Cardiac muscle cell (in vitro differentiated cells and primary cell): Measurements from ENCODE around the gene LRRTM3. TPM values are rescaled to one million over a fixed set of nuclear protein-coding genes. Genes with fewer than 3 reads are reported as not detected.

Experiments used
- DNase-seq, 2 donors: peaks; one replicate each; pipeline versions ENCODE4 v3.0.0 to v3.0.0-alpha.2; 2010 to 2017; ENCODE audit warnings: low read depth in 1 of 2, low spot score in 1 of 2
- H3K27ac ChIP-seq: fragments of 200-600 bp; sonication (generic); 2 replicates; pipeline ENCODE4 v1.5.1; 2016
- H3K27me3 ChIP-seq: fragments of 200-600 bp; sonication (generic); 2 replicates; pipeline ENCODE4 v1.6.0; 2016; ENCODE audit warnings: control low read depth
- H3K36me3 ChIP-seq: fragments of 200-600 bp; sonication (generic); 2 replicates; pipeline ENCODE4 v1.5.1; 2016; ENCODE audit warnings: control low read depth
- H3K4me1 ChIP-seq: fragments of 200-600 bp; sonication (generic); 2 replicates; pipeline ENCODE4 v1.8.1; 2017; ENCODE audit warnings: low read depth, mild to moderate bottlenecking, mixed run types
- H3K4me3 ChIP-seq: fragments of 200-600 bp; sonication (generic); 2 replicates; pipeline ENCODE4 v1.5.1; 2016; ENCODE audit warnings: mild to moderate bottlenecking
- H3K9me3 ChIP-seq: fragments of 200-600 bp; sonication (generic); 2 replicates; pipeline ENCODE4 v1.5.1; 2017; ENCODE audit warnings: low read depth, mild to moderate bottlenecking, control low read depth
- polyA plus RNA-seq: library from polyadenylated mRNA; unstranded; fragments of >200 nt; fragmentation: Nextera tagmentation; extraction: Ambion mirVana; gene quantifications from 2 replicates; pipeline ENCODE4 v1.2.1, GENCODE V29; 2016
- total RNA-seq: library from RNA; depleted of rRNA; stranded (reverse); fragments of >200 nt; gene quantifications from 2 replicates; pipeline ENCODE4 v1.2.3, GENCODE V29; 2016
- TF ChIP-seq, protein P1 (sequence below): IDR thresholded peaks from 2 replicates; pipeline ENCODE4 v1.5.1; 2012; ENCODE audit warnings: low read depth, mild to moderate bottlenecking, low read length

LRRTM3 gene
- total and polyA plus RNA-seq, 2 experiments from 2014 or later = 0.98 to 3.6 TPM

DNA sequence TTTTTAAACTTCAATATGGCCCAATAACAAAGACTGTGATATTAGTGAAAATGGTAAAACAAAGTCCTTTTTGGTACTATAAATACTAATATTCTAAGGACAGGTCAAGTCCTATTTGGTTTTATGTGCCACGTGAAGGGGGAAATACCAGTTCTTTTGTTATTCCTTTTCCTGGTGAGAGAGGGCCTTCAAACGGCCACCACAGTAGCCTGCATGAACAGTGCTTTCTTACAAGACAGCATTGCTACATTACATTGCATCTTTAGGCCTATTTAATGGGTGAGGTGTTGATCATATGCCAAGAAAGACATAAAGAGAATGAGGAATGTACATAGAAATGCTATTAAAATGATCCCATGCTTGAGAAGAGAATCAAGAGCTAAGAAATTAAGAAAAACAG lies 214.8 kb downstream of the LRRTM3 start:
- TF ChIP-seq, protein P1, sequence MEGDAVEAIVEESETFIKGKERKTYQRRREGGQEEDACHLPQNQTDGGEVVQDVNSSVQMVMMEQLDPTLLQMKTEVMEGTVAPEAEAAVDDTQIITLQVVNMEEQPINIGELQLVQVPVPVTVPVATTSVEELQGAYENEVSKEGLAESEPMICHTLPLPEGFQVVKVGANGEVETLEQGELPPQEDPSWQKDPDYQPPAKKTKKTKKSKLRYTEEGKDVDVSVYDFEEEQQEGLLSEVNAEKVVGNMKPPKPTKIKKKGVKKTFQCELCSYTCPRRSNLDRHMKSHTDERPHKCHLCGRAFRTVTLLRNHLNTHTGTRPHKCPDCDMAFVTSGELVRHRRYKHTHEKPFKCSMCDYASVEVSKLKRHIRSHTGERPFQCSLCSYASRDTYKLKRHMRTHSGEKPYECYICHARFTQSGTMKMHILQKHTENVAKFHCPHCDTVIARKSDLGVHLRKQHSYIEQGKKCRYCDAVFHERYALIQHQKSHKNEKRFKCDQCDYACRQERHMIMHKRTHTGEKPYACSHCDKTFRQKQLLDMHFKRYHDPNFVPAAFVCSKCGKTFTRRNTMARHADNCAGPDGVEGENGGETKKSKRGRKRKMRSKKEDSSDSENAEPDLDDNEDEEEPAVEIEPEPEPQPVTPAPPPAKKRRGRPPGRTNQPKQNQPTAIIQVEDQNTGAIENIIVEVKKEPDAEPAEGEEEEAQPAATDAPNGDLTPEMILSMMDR = no peak
- no peaks in the 10 kb centered on the region for H3K9me3 ChIP-seq
- H3K27ac ChIP-seq = no peak overlapping the region
- H3K36me3 ChIP-seq = no peaks in the 10 kb centered on the region
- no peak overlapping the region for H3K4me3 ChIP-seq
- no peaks in the 10 kb centered on the region for H3K4me1 ChIP-seq
- DNase-seq = peak in 1 of 2 donors; percentile 1
- H3K27me3 ChIP-seq = no peaks in the 10 kb centered on the region

DNA sequence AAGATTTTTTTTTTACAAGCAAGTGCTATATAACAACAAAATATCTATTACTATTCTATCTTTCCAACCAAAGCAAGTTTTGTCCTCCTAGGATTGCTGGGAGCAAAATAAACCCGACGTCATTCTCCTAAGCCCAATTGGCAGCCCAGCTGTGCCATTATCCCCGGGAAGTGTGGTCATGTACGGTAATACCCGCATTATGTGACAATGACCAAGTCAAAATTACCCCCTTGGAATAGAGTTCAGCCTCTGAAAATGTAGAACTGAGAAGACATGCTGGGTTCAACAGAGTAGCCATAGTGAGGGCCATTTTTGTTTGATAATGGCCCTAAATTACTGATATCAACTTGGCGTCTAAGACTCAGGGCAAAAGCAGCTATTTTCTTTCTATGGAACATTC lies 215.5 kb downstream of the LRRTM3 start:
- H3K9me3 ChIP-seq = no peaks in the 10 kb centered on the region
- no peaks in the 10 kb centered on the region for H3K27me3 ChIP-seq
- no peak overlapping the region for H3K4me3 ChIP-seq
- no peak overlapping the region for H3K27ac ChIP-seq
- no peak for DNase-seq
- H3K4me1 ChIP-seq = no peaks in the 10 kb centered on the region
- no peaks in the 10 kb centered on the region for H3K36me3 ChIP-seq
- TF ChIP-seq, protein P1 = no peak

DNA sequence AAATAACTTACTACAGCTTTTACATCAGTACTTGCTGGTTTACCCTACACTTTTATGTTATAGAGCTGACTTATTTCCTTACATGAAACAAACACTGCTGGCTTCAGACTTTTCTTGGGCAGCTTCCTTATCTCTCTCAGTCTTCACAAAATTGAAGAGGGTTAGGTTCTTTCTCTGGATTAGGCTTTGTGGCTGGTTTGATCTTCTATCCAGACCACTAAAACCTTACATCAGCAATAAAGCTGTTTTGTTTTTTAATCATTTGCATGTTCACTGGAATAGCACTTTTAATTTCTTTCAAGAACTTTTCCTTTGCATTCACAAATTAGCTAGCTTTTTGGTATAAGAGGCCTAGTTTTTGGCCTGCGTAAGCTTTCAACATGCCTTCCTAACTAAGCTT lies 218.7 kb downstream of the LRRTM3 start:
- Histone ChIP-seq H3K9me3 (no peaks in the 10 kb centered on the region), H3K36me3 (no peaks in the 10 kb centered on the region), H3K27ac (no peak overlapping the region), H3K27me3 (no peaks in the 10 kb centered on the region), H3K4me1 (no peaks in the 10 kb centered on the region), H3K4me3 (no peak overlapping the region)
- DNase-seq = no peak
- TF ChIP-seq, protein P1 = no peak
